DND-41 (cell line): ENCODE measurements around the gene EDA.

ENCODE experiments used
- CTCF ChIP-seq: IDR thresholded peaks from 2 replicates; pipeline ENCODE4 v1.5.1; 2012; ENCODE audit warnings: borderline replicate concordance, low read length, moderate library complexity, mild to moderate bottlenecking; ENCODE audit not compliant: poor library complexity, severe bottlenecking; ENCODE audit errors: extremely low read depth
- EZH2 ChIP-seq: IDR thresholded peaks from 3 replicates; pipeline ENCODE4 v1.6.1; 2012; ENCODE audit warnings: borderline replicate concordance, low read depth, mild to moderate bottlenecking, moderate library complexity, low read length, inconsistent platforms; ENCODE audit not compliant: severe bottlenecking

GRCh38 chrX:69748055-69748454 lies 132.1 kb downstream of the EDA start:
- no peak for TF ChIP-seq CTCF
- no peak for TF ChIP-seq EZH2
